Measurements from ENCODE around the gene LZTR1. TPM values are rescaled to one million over a fixed set of nuclear protein-coding genes. Genes with fewer than 3 reads are reported as not detected.

Gene LZTR1
- total RNA-seq, 3 donors from 2014 or later: 37.6 to 59.0 (median 46.2) TPM

DNA sequence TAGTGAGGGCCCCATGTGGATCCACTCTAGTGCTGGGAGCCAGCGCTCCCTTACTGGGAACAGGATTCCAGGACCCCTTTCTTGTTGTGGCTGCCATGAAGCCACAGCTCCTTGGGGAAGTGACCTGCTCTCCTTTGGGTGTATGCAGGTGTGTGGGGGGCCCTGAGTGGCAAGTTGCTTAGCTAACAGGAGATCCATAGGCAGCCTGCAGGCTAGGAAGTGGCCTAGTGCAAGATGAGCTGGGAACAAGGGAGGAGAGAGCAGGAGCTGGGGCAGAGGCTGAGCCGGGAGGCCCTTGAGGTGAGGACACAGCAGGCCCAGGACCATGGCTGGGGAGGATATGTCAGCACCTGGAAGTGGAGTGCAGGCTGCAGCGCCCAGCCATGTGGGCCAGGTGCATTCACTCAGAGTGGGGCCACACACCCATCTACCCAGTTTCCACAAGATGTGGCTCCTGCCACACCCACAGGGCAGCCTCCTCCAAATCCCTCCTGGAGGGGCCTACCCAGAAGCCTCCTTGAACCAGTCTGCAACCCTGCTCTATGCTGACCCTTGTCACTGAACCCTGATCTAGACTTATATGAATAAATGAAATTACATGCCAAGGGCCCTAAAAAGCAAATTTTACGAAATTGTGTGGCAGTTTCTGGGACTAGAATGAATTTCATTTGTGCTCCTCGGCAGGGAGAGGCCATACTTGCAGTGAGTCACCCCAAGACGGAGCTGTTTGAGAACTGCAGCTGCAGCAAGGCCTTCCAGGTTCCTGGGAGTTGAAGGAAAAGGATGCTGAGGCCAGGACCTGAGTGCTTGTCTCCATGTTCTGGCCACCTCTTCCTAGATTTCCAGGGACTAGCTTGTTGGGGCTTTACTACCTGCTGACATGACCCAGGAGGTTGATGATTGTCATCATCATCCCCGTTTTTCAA is 16.6 kb downstream of the LZTR1 start:
- Histone ChIP-seq H3K4me3 (no peak overlapping the region), H3K9me3 (no peaks in the 10 kb centered on the region), H3K36me3 (no peaks in the 10 kb centered on the region), H3K27ac (no peak overlapping the region), H3K27me3 (no peaks in the 10 kb centered on the region), H3K4me1 (peaks cover 4 to 18% of the 10 kb centered on the region in 2 donors)
- TF ChIP-seq, protein P1, sequence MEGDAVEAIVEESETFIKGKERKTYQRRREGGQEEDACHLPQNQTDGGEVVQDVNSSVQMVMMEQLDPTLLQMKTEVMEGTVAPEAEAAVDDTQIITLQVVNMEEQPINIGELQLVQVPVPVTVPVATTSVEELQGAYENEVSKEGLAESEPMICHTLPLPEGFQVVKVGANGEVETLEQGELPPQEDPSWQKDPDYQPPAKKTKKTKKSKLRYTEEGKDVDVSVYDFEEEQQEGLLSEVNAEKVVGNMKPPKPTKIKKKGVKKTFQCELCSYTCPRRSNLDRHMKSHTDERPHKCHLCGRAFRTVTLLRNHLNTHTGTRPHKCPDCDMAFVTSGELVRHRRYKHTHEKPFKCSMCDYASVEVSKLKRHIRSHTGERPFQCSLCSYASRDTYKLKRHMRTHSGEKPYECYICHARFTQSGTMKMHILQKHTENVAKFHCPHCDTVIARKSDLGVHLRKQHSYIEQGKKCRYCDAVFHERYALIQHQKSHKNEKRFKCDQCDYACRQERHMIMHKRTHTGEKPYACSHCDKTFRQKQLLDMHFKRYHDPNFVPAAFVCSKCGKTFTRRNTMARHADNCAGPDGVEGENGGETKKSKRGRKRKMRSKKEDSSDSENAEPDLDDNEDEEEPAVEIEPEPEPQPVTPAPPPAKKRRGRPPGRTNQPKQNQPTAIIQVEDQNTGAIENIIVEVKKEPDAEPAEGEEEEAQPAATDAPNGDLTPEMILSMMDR (IDR thresholded peaks at IDR 0.05): no peak
- TF ChIP-seq POLR2AphosphoS5 (IDR thresholded peaks at IDR 0.05) (no peak), POLR2A (IDR thresholded peaks at IDR 0.05) (no peak)
- DNase-seq (ENCODE audit: low spot score in 2 of 2): no peak
- intact Hi-C loops (cut with DNase I; ENCODE audit: low total_unique reads): no loop called here

DNA sequence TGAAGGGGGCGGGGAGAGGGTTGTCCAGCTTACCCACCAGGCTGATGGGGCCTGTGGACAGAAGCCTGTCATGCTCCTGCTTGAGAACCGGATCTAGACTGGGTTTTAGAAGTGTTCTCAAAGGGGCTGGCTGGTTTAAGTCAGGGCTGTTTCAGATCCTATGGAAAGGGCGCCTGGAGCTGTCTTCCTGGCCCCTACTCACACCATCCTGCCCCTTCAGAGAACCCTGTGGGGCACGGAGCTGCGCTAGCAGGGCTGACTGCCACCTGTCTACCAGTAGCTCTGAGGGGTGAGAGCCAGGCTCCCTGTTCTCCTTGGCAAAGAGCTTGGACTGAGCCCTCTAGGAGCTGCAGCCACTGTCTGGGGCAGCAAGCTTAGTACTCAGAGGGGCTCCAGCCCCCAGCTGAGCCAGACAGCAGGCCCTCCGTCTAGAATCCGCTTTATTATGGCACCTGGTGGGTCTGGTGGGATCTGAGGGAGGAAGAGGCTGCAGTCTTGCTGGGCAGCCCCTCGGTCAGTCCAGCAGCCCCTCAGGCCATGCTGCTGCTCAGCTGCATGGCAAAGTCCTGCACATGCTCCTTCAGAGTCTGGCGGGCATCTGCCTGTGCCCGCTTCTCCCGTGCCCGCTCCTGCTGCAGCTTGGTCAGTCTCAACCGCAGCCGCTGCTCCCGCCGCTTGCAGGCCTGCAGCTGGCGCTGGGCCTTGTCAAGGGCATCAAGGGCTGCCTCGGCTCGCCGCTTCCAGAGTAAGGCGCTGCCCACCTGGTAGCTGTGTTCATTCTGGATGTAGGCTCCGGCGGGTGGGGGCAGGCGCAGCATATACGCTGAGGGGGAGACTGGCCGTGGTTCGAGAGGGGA is 17.5 kb downstream of the LZTR1 start:
- Histone ChIP-seq H3K36me3 (no peaks in the 10 kb centered on the region), H3K4me3 (peak overlapping the region in 2 of 3 donors; percentile 74 to 85), H3K27me3 (no peaks in the 10 kb centered on the region), H3K4me1 (peaks cover 4 to 22% of the 10 kb centered on the region in 2 donors), H3K27ac (peak overlapping the region; percentile 8 to 99), H3K9me3 (no peaks in the 10 kb centered on the region)
- no peak for TF ChIP-seq POLR2A (IDR thresholded peaks at IDR 0.05)
- no peak for TF ChIP-seq POLR2AphosphoS5 (IDR thresholded peaks at IDR 0.05)
- TF ChIP-seq, protein P1 (IDR thresholded peaks at IDR 0.05): no peak
- intact Hi-C loops (cut with DNase I; ENCODE audit: low total_unique reads): no loop called here
- DNase-seq (ENCODE audit: low spot score in 2 of 2): no peak

DNA sequence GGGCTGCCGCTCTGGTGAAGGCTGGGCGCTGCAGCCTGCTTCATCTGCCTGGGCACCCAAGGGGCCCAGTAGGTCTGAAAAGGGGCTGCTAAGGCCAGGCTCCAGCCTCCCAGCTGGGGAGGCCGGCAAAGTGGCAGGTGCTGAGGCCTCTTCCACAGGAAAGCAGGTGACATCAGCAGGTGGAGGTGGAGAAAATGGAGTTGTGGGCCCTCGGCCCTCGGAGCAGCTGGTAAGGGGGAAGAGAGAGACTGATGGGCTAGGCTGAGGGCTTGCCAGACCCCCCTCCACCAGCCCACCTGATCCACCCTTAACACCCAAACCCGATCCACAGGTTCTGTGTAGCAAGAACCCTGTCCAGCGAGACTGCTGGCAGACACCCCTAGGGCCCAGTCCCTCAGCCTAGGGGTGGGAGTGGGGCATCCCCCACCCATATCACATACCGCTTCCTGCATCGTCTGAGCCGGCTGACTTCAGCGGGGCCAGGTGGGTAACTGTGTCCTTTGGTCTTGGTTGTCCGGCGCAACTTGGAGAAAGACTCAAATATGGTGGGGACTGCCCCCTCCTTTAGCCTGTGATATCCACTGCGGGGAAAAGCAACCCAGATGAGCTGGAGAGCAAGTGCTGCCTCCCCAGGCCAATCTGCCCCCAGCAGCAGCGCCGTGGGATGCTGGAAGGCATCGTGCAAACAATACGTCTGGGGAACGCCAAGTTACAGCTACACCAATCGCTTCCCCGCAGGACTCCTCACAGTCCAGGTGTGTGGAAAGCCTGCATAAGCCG is 18.3 kb downstream of the LZTR1 start:
- Histone ChIP-seq H3K4me1 (peaks cover 4 to 22% of the 10 kb centered on the region in 2 donors), H3K4me3 (peak overlapping the region; percentile 72 to 85 (median 74)), H3K9me3 (no peaks in the 10 kb centered on the region), H3K36me3 (no peaks in the 10 kb centered on the region), H3K27ac (peak overlapping the region; percentile 99 to 100), H3K27me3 (no peaks in the 10 kb centered on the region)
- no peak for DNase-seq (ENCODE audit: low spot score in 2 of 2)
- TF ChIP-seq POLR2AphosphoS5 (IDR thresholded peaks at IDR 0.05) (no peak), POLR2A (IDR thresholded peaks at IDR 0.05) (no peak)
- TF ChIP-seq, protein P1 (IDR thresholded peaks at IDR 0.05): no peak
- intact Hi-C loops (cut with DNase I; ENCODE audit: low total_unique reads): no loop called here

DNA sequence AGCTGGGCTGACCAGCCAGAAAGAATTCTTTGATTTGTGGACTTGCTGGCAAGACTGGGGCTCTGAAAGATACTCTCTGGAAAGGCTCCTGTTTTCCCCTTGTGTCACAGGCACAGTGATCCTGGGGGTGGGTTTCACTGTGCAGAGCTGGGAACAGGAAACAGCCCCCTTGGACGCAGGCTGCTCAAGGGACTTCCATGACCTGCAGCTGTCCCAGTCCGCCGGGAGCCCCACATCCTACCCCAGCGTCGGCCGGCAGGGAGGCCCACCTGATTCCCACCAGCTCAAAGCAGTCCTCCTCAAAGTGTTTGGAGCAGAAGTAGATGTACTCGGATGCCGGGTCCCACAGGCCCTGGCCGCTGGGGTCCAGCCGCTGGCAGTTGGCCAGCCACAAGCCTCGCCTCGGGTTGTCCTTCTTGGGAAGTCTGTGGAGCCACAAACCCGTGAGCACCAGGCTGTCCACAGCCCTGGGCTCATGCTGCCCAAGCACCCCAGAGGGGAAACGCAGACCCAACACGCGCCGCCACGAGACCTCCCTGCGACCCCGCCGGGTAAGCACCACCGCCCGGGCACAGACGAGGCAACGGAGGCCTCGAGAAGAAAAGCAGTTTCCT is 19.0 kb downstream of the LZTR1 start:
- Histone ChIP-seq H3K4me1 (peaks cover 4 to 22% of the 10 kb centered on the region in 2 donors), H3K27me3 (no peaks in the 10 kb centered on the region), H3K9me3 (no peaks in the 10 kb centered on the region), H3K36me3 (no peaks in the 10 kb centered on the region), H3K4me3 (peak overlapping the region; percentile 72 to 85 (median 74)), H3K27ac (peak overlapping the region; percentile 99 to 100)
- intact Hi-C loops (cut with DNase I; ENCODE audit: low total_unique reads): no loop called here
- no peak for DNase-seq (ENCODE audit: low spot score in 2 of 2)
- TF ChIP-seq, protein P1 (IDR thresholded peaks at IDR 0.05): no peak
- TF ChIP-seq POLR2A (IDR thresholded peaks at IDR 0.05) (no peak), POLR2AphosphoS5 (IDR thresholded peaks at IDR 0.05) (no peak)
